Endothelial cell of umbilical vein (primary cell): ENCODE results near the gene MED15. TPM values are rescaled to one million over a fixed set of nuclear protein-coding genes. Genes with fewer than 3 reads are reported as not detected.

ENCODE experiments used
- BruUV-seq: library from RNA; stranded (reverse); fragments of 400-500 nt; replicated peaks from 2 replicates; lab custom pipeline; 2021; lab: Mats Ljungman, UMichigan
- CTCF ChIA-PET: fragments of 300-600, 350-600 bp; sonication (Branson Sonifier 250); formaldehyde crosslinking; loops from one replicate; lab custom pipeline; 2021; ENCODE audit warnings: antibody characterized with exemption, inconsistent platforms; lab: Charles Lee
- POLR2A ChIA-PET: fragments of 300-600, 350-600 bp; sonication (Branson Sonifier 250); formaldehyde crosslinking; loops from one replicate; lab custom pipeline; 2021; ENCODE audit warnings: antibody characterized with exemption, inconsistent platforms; lab: Charles Lee
- DNase-seq: peaks from one replicate; pipeline ENCODE4 v3.0.0-alpha.2; 2011; ENCODE audit warnings: low read depth, low spot score
- FAIRE-seq: peaks from 2 replicates; lab custom pipeline; 2011; peaks lifted over from hg19 to GRCh38; lab: Jason Lieb, UNC
- H2AFZ ChIP-seq: 2 replicates; pipeline ENCODE4 v1.6.0; 2012; ENCODE audit warnings: low read depth, low read length, control low read depth, inconsistent platforms
- H3K27ac ChIP-seq: 2 replicates; pipeline ENCODE4 v1.5.1; 2011; ENCODE audit warnings: low read depth, mild to moderate bottlenecking, control low read depth, low read length, moderate library complexity; ENCODE audit not compliant: insufficient read depth
- H3K27me3 ChIP-seq, 2 experiments: 2 replicates each; pipeline versions ENCODE4 v1.6.0 to v1.6.1; 2011; ENCODE audit warnings: low read length in 2 of 2, mixed read lengths in 1 of 2; ENCODE audit not compliant: control insufficient read depth in 2 of 2, insufficient read depth in 2 of 2
- H3K36me3 ChIP-seq, 2 experiments: 2 replicates in 1 of 2; 3 replicates in 1 of 2; pipeline ENCODE4 v1.5.1; 2011; ENCODE audit warnings: low read length in 2 of 2, mild to moderate bottlenecking in 1 of 2, moderate library complexity in 1 of 2; ENCODE audit not compliant: control insufficient read depth in 2 of 2, insufficient read depth in 2 of 2; ENCODE audit errors: extremely low read depth in 1 of 2
- H3K4me1 ChIP-seq: 3 replicates; pipeline ENCODE4 v1.5.1; 2011; ENCODE audit warnings: mild to moderate bottlenecking, low read length; ENCODE audit not compliant: control insufficient read depth, insufficient read depth; ENCODE audit errors: extremely low read depth
- H3K4me2 ChIP-seq: 2 replicates; pipeline ENCODE4 v1.6.1; 2011; ENCODE audit warnings: low read length, control low read depth, mixed read lengths; ENCODE audit not compliant: insufficient read depth
- H3K4me3 ChIP-seq, 3 experiments: fragments of 200-600 bp in 1 of 3; sonication (generic), shearing (Covaris generic) in 1 of 3; replicated peaks in 1 of 3; 2 replicates each; pipeline ENCODE4 v1.5.1; 2011 to 2016; ENCODE audit warnings: control low read depth in 3 of 3, low read length in 3 of 3, mild to moderate bottlenecking in 2 of 3, inconsistent platforms in 1 of 3, low read depth in 1 of 3, moderate library complexity in 1 of 3; ENCODE audit not compliant: insufficient read depth in 1 of 3
- H3K79me2 ChIP-seq: 2 replicates; pipeline ENCODE4 v1.6.0; 2012; ENCODE audit warnings: low read length, inconsistent platforms; ENCODE audit not compliant: control insufficient read depth, insufficient read depth
- H3K9ac ChIP-seq: replicated peaks from 2 replicates; pipeline ENCODE3; 2011; ENCODE audit warnings: low read length, control low read depth; ENCODE audit not compliant: insufficient read depth; ENCODE audit errors: extremely low read depth
- H3K9me1 ChIP-seq: replicated peaks from 3 replicates; pipeline ENCODE4 v1.6.0; 2011; ENCODE audit warnings: mild to moderate bottlenecking, low read length; ENCODE audit not compliant: control insufficient read depth, insufficient read depth; ENCODE audit errors: extremely low read depth
- H3K9me3 ChIP-seq: replicated peaks from 2 replicates; pipeline ENCODE4 v1.5.1; 2012; ENCODE audit warnings: low read length, inconsistent platforms; ENCODE audit not compliant: control insufficient read depth, insufficient read depth
- H4K20me1 ChIP-seq: replicated peaks from 2 replicates; pipeline ENCODE3; 2011; ENCODE audit warnings: mild to moderate bottlenecking, low read length; ENCODE audit not compliant: control insufficient read depth, insufficient read depth; ENCODE audit errors: extremely low read depth
- CTCF ChIP-seq, 2 donors: IDR thresholded peaks; 1 replicate in 1 of 2; 2 replicates in 1 of 2; pipeline ENCODE4 v1.5.1; 2011; ENCODE audit warnings: low read length in 2 of 2, mild to moderate bottlenecking in 2 of 2, moderate library complexity in 2 of 2, control low read depth in 1 of 2, inconsistent platforms in 1 of 2, low read depth in 1 of 2; ENCODE audit not compliant: insufficient read depth in 1 of 2; ENCODE audit errors: extremely low read depth in 1 of 2
- EZH2 ChIP-seq: IDR thresholded peaks from 2 replicates; pipeline ENCODE4 v1.6.1; 2012; ENCODE audit warnings: borderline replicate concordance, low read depth, mild to moderate bottlenecking, moderate library complexity, low read length, inconsistent platforms; ENCODE audit not compliant: severe bottlenecking
- FOS ChIP-seq: IDR thresholded peaks from 2 replicates; pipeline ENCODE4 v1.6.1; 2011; ENCODE audit warnings: mild to moderate bottlenecking, low read length, moderate library complexity, borderline replicate concordance; ENCODE audit not compliant: insufficient read depth
- GATA2 ChIP-seq: IDR thresholded peaks from 2 replicates; pipeline ENCODE4 v1.7.0; 2011; ENCODE audit warnings: low read depth, mild to moderate bottlenecking, moderate library complexity, mixed read lengths, low read length; ENCODE audit not compliant: insufficient read length, insufficient read depth
- JUN ChIP-seq: IDR thresholded peaks from 2 replicates; pipeline ENCODE4 v1.6.1; 2011; ENCODE audit warnings: borderline replicate concordance, low read depth; ENCODE audit not compliant: insufficient read length, insufficient read depth
- MAX ChIP-seq: IDR thresholded peaks from 2 replicates; pipeline ENCODE4 v1.6.1; 2011; ENCODE audit not compliant: insufficient read depth, insufficient read length
- MYC ChIP-seq: IDR thresholded peaks from one replicate; pipeline ENCODE4 v1.6.1; 2011; ENCODE audit warnings: mild to moderate bottlenecking, low read depth, low read length
- POLR2A ChIP-seq: IDR thresholded peaks from 2 replicates; pipeline ENCODE4 v1.6.1; 2012; ENCODE audit warnings: low read depth, mild to moderate bottlenecking, control low read depth, low read length
- POLR2AphosphoS5 ChIP-seq: IDR thresholded peaks from 2 replicates; pipeline ENCODE4 v1.6.1; 2012; ENCODE audit warnings: low read depth, mild to moderate bottlenecking, control low read depth, low read length, moderate library complexity; ENCODE audit not compliant: insufficient read depth
- dilution Hi-C: fragments of 300-500 bp; cut with MboI; formaldehyde crosslinking; loops from one replicate; pipeline ENCODE4 v1.15.0; 2019; ENCODE audit warnings: low sequenced_read_pairs; ENCODE audit not compliant: extremely low pct_ligation_motif_present
- intact Hi-C: fragments of 100-400 bp; cut with micrococcal nuclease; formaldehyde crosslinking; loops from one replicate; pipeline ENCODE4 v1.10.0; 2022
- polyA plus RNA-seq, 4 experiments: library from polyadenylated mRNA; depleted of rRNA in 3 of 4; stranded (reverse) in 3 of 4; unstranded in 1 of 4; fragments of >200 nt; gene quantifications; 2 replicates each; pipeline versions ENCODE4 v1.2.1 to v1.2.3, GENCODE V29; 2011 to 2012; ENCODE audit warnings: missing spikeins in 1 of 4
- total RNA-seq: library from RNA; stranded (reverse); gene quantifications from 2 replicates; pipeline ENCODE4 v1.2.3, GENCODE V29; 2021

The MED15 gene
- total and polyA plus RNA-seq, 2 donors (not counting 3 experiments of a cell fraction or from before 2014, with no cell fraction given): 68.1 to 138 TPM

- no peaks in the 10 kb centered on the region for H3K27me3 ChIP-seq
- dilution Hi-C loops: no loop called here
- no peak overlapping the region for H2AFZ ChIP-seq
- no peak for DNase-seq
- peaks cover 18% of the 10 kb centered on the region for H4K20me1 ChIP-seq
- no peak overlapping the region for H3K27ac ChIP-seq
- no peak for TF ChIP-seq FOS
- no peak for TF ChIP-seq MAX
- TF ChIP-seq MYC: no peak
- TF ChIP-seq GATA2: no peak
- TF ChIP-seq JUN: no peak
- no peak for TF ChIP-seq POLR2A
- TF ChIP-seq CTCF (IDR thresholded peaks at IDR 0.05; ENCODE audit: extremely low read depth in 1 of 2, insufficient read depth in 1 of 2, low read depth in 1 of 2, low read length in 2 of 2): no peak
- no peak for TF ChIP-seq EZH2
- no peak for TF ChIP-seq POLR2AphosphoS5
- no peak overlapping the region for H3K9ac ChIP-seq
- no peak for FAIRE-seq
- H3K79me2 ChIP-seq: peaks cover 85% of the 10 kb centered on the region
- H3K4me2 ChIP-seq: no peak overlapping the region
- H3K36me3 ChIP-seq: peaks cover 0 to 4% of the 10 kb centered on the region in 2 experiments
- peaks cover 27% of the 10 kb centered on the region for H3K4me1 ChIP-seq
- H3K9me3 ChIP-seq: no peaks in the 10 kb centered on the region
- POLR2A ChIA-PET: interaction anchor here (0.7 kb wide), 1 partner anchor 12 kb away, joined by 4 read pairs; no protein-coding TSS in a partner anchor
- no TSS peak for BruUV-seq
- H3K9me1 ChIP-seq: no peaks in the 10 kb centered on the region
- CTCF ChIA-PET: interaction anchor here (2.2 kb wide), 1 partner anchor 18 kb away, joined by 7 read pairs; no protein-coding TSS in a partner anchor
- intact Hi-C loops: no loop called here
- no peak overlapping the region for H3K4me3 ChIP-seq
These were observed 38.5 kb downstream of the MED15 start for GRCh38 chr22:20545681-20546521.
